ENCODE data around the gene TTL.

Gene TTL

GRCh38 chr2:112449854-112450253 is 32.1 kb upstream of the TTL start:
- CTCF ChIA-PET = no interaction called here
- POLR2A ChIA-PET = no interaction called here

GRCh38 chr2:112451317-112451716 is 30.6 kb upstream of the TTL start:
- DNase-seq (ENCODE audit: extremely low spot score) = no peak
- TF ChIP-seq CTCF (IDR thresholded peaks at IDR 0.05; ENCODE audit: control extremely low read depth, extremely low read depth, low read depth, missing control alignments) = no peak
- POLR2A ChIA-PET = no interaction called here
- CTCF ChIA-PET = interaction anchor here (2.1 kb wide), 1 partner anchor 11 kb away, joined by 10 read pairs; no protein-coding TSS in a partner anchor

More at GRCh38 chr2:112449854-112450253, 32.1 kb upstream of the TTL start:
- DNase-seq (ENCODE audit: extremely low spot score) = no peak
- no peak for TF ChIP-seq CTCF (IDR thresholded peaks at IDR 0.05; ENCODE audit: control extremely low read depth, extremely low read depth, low read depth, missing control alignments)

GRCh38 chr2:112454586-112454985 is 27.4 kb upstream of the TTL start:
- TF ChIP-seq CTCF (IDR thresholded peaks at IDR 0.05; ENCODE audit: control extremely low read depth, extremely low read depth, low read depth, missing control alignments) = no peak
- CTCF ChIA-PET = no interaction called here
- POLR2A ChIA-PET = no interaction called here

GRCh38 chr2:112459372-112459771 is 22.6 kb upstream of the TTL start:
- DNase-seq (ENCODE audit: extremely low spot score) = no peak
- ChIA-PET POLR2A (no interaction called here), CTCF (interaction anchor here (1.5 to 1.7 kb wide), 2 partner anchors 9 to 482 kb away, joined by 3 to 5 read pairs; no protein-coding TSS in a partner anchor)
- no peak for TF ChIP-seq CTCF (IDR thresholded peaks at IDR 0.05; ENCODE audit: control extremely low read depth, extremely low read depth, low read depth, missing control alignments)

More at GRCh38 chr2:112454586-112454985, 27.4 kb upstream of the TTL start:
- DNase-seq (ENCODE audit: extremely low spot score) = no peak

- POLR2A ChIA-PET = no interaction called here
- no peak for DNase-seq (ENCODE audit: extremely low spot score)
- CTCF ChIA-PET = interaction anchor here (0.8 to 2.7 kb wide), 4 partner anchors 10 to 24 kb away, joined by 3 to 10 read pairs (median 6); no protein-coding TSS in a partner anchor
- TF ChIP-seq CTCF (IDR thresholded peaks at IDR 0.05; ENCODE audit: control extremely low read depth, extremely low read depth, low read depth, missing control alignments) = no peak
Observed at GRCh38 chr2:112462178-112462577, 19.8 kb upstream of the TTL start.

GRCh38 chr2:112463256-112463655 is 18.7 kb upstream of the TTL start:
- POLR2A ChIA-PET = no interaction called here
- CTCF ChIA-PET = interaction anchor here (1.2 to 2.7 kb wide), 2 partner anchors 11 to 15 kb away, joined by 3 to 10 read pairs; no protein-coding TSS in a partner anchor
- TF ChIP-seq CTCF (IDR thresholded peaks at IDR 0.05; ENCODE audit: control extremely low read depth, extremely low read depth, low read depth, missing control alignments) = no peak

More at GRCh38 chr2:112463256-112463655, 18.7 kb upstream of the TTL start:
- no peak for DNase-seq (ENCODE audit: extremely low spot score)
